Smooth muscle cell (in vitro differentiated cells): ENCODE results near the gene KPNA4. TPM values are rescaled to one million over a fixed set of nuclear protein-coding genes. Genes with fewer than 3 reads are reported as not detected.
A peak's percentile ranks its signal among the peaks of the same experiment; 100 is the strongest.
"Not testable (repeated sequence)": the region's sequence is repeated elsewhere in the genome, so short reads cannot be mapped to it uniquely, and the experiment has no call there.

Source experiments
- DNase-seq: peaks from one replicate; lab custom pipeline; 2025; ENCODE audit not compliant: unreplicated experiment; lab: John Stamatoyannopoulos, UW
- H2AFZ ChIP-seq: fragments of 200-600 bp; sonication (generic); 2 replicates; pipeline ENCODE4 v1.6.0; 2016; ENCODE audit warnings: antibody characterized with exemption, low read depth, mild to moderate bottlenecking
- H3F3A ChIP-seq: fragments of 200-600 bp; sonication (generic); 2 replicates; pipeline ENCODE4 v1.6.0; 2017; ENCODE audit warnings: antibody characterized with exemption, low read depth
- H3K27ac ChIP-seq: fragments of 200-600 bp; sonication (generic); 2 replicates; pipeline ENCODE4 v1.5.1; 2016; ENCODE audit warnings: low read depth, mild to moderate bottlenecking
- H3K27me3 ChIP-seq: fragments of 200-600 bp; sonication (generic); 2 replicates; pipeline ENCODE4 v1.6.1; 2016; ENCODE audit warnings: low read depth, mild to moderate bottlenecking
- H3K36me3 ChIP-seq: fragments of 200-600 bp; sonication (generic); 2 replicates; pipeline ENCODE4 v1.5.1; 2016; ENCODE audit warnings: low read depth
- H3K4me1 ChIP-seq: fragments of 200-600 bp; sonication (generic); 2 replicates; pipeline ENCODE4 v1.5.1; 2016; ENCODE audit warnings: low read depth
- H3K4me2 ChIP-seq: fragments of 200-600 bp; sonication (generic); 2 replicates; pipeline ENCODE4 v1.6.0; 2016; ENCODE audit warnings: mild to moderate bottlenecking
- H3K4me3 ChIP-seq: fragments of 200-600 bp; sonication (generic); 2 replicates; pipeline ENCODE4 v1.5.1; 2016; ENCODE audit warnings: mild to moderate bottlenecking
- H3K79me2 ChIP-seq: fragments of 200-600 bp; sonication (generic); 2 replicates; pipeline ENCODE4 v1.6.0; 2016; ENCODE audit warnings: low read depth, mild to moderate bottlenecking
- H3K9ac ChIP-seq: fragments of 200-600 bp; sonication (generic); 2 replicates; pipeline ENCODE4 v1.6.0; 2016; ENCODE audit warnings: low read depth
- H3K9me3 ChIP-seq: fragments of 200-600 bp; sonication (generic); replicated peaks from 2 replicates; pipeline ENCODE4 v1.5.1; 2016; ENCODE audit warnings: low read depth
- H4K20me1 ChIP-seq: fragments of 200-600 bp; sonication (generic); 2 replicates; pipeline ENCODE4 v1.6.0; 2016; ENCODE audit warnings: low read depth
- WGBS: methylation state at CpG from one replicate; pipeline ENCODE4 v1.1.7; 2016; ENCODE audit warnings: low lambda C conversion rate; 5-methylcytosine and 5-hydroxymethylcytosine counted together
- polyA plus RNA-seq: library from polyadenylated mRNA; unstranded; fragments of >200 nt; fragmentation: Nextera tagmentation; extraction: Ambion mirVana; gene quantifications from 2 replicates; pipeline ENCODE4 v1.2.1, GENCODE V29; 2016
- total RNA-seq: library from RNA; depleted of rRNA; stranded (reverse); fragments of >200 nt; gene quantifications from 2 replicates; pipeline ENCODE4 v1.2.3, GENCODE V29; 2014
- TF ChIP-seq, protein P1 (sequence below): fragments of 200-600 bp; sonication (generic); IDR thresholded peaks from 2 replicates; pipeline ENCODE4 v1.5.1; 2017; ENCODE audit warnings: borderline replicate concordance, mild to moderate bottlenecking, antibody characterized with exemption; ENCODE audit not compliant: insufficient read depth, poor library complexity, severe bottlenecking

The KPNA4 gene
- total and polyA plus RNA-seq, 2 experiments from 2014 or later = 12.4 to 34.1 TPM

DNA sequence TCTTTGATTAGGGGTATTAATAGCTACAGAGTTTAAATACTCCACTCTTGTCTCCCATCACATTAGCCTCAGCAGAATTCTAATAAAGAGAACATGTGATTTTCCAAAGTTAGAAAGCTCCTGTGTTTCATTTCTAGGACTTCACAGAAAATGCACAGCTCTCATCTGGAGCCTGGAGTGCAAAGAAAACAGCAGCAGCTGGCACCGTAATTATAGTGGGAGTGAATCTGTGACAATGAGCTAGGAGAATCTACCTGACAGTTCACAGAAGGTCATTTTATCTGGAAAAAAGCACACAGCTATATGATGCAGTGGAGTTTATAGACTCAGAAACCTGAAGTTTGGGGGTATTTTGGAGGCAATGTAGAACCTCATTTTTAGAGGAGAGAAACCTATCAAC lies 110.4 kb downstream of the KPNA4 start:
- no peak overlapping the region for H3K9ac ChIP-seq
- H3F3A ChIP-seq = no peaks in the 10 kb centered on the region
- H3K4me3 ChIP-seq = no peak overlapping the region
- no peak for DNase-seq
- no peaks in the 10 kb centered on the region for H3K4me1 ChIP-seq
- no peak overlapping the region for H2AFZ ChIP-seq
- WGBS = 100% methylated on average over 1 of the region's 1 CpG
- H3K79me2 ChIP-seq = no peaks in the 10 kb centered on the region
- TF ChIP-seq, protein P1, sequence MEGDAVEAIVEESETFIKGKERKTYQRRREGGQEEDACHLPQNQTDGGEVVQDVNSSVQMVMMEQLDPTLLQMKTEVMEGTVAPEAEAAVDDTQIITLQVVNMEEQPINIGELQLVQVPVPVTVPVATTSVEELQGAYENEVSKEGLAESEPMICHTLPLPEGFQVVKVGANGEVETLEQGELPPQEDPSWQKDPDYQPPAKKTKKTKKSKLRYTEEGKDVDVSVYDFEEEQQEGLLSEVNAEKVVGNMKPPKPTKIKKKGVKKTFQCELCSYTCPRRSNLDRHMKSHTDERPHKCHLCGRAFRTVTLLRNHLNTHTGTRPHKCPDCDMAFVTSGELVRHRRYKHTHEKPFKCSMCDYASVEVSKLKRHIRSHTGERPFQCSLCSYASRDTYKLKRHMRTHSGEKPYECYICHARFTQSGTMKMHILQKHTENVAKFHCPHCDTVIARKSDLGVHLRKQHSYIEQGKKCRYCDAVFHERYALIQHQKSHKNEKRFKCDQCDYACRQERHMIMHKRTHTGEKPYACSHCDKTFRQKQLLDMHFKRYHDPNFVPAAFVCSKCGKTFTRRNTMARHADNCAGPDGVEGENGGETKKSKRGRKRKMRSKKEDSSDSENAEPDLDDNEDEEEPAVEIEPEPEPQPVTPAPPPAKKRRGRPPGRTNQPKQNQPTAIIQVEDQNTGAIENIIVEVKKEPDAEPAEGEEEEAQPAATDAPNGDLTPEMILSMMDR = no peak
- H3K27ac ChIP-seq = no peak overlapping the region
- H3K36me3 ChIP-seq = no peaks in the 10 kb centered on the region
- H3K9me3 ChIP-seq = no peaks in the 10 kb centered on the region
- no peaks in the 10 kb centered on the region for H3K27me3 ChIP-seq
- H3K4me2 ChIP-seq = no peak overlapping the region
- H4K20me1 ChIP-seq = no peaks in the 10 kb centered on the region

DNA sequence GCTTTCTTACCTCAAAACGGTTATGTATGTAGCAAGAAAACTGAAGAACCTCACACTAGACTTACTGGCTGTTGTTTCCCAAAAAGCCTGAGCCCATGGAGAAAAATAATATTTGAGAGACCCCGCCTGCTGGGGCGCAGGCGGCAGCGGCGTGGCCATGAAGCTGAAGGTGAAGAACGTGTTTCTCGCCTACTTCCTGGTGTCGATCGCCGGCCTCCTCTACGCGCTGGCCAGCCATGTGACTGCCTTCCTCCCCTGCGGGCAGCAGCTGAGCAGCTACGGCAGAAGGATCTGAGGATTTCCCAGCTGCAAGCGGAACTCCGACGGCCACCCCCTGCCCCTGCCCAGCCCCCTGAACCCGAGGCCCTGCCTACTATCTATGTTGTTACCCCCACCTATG lies 113.1 kb downstream of the KPNA4 start:
- Histone ChIP-seq H3K79me2 (peaks cover 18% of the 10 kb centered on the region), H3K4me1 (peaks cover 14% of the 10 kb centered on the region)
- not testable (repeated sequence) for H2AFZ ChIP-seq, H3K4me2 ChIP-seq, H3K4me3 ChIP-seq, H3K27ac ChIP-seq, H3F3A ChIP-seq, H3K36me3 ChIP-seq, DNase-seq, H4K20me1 ChIP-seq, H3K9me3 ChIP-seq, H3K9ac ChIP-seq, H3K27me3 ChIP-seq
- WGBS = 93% methylated on average over 19 of the region's 19 CpGs

DNA sequence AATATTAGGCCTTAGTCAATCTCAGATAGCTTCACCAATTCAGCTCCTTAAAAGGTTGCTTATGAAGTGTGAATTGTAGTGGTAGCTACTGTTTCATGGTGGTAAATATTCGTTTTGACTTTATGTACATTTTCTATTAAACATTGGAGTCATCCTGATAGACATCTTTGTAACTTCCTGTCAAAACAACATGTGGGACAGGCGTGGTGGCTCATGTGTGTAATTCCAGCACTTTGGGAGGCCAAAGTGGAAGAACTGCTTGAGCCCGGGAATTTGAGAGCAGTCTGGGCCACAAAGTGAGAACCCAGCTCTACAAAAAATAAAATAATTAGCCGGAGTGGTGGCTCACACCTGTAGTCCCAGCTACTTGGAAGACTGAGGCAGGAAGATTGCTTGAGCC lies 113.8 kb downstream of the KPNA4 start:
- Histone ChIP-seq H3K36me3 (no peaks in the 10 kb centered on the region), H3K4me1 (peaks cover 19% of the 10 kb centered on the region), H3K4me3 (no peak overlapping the region), H4K20me1 (no peaks in the 10 kb centered on the region), H3K27me3 (no peaks in the 10 kb centered on the region), H3K79me2 (peaks cover 24% of the 10 kb centered on the region), H3K9me3 (no peaks in the 10 kb centered on the region), H3K27ac (no peak overlapping the region), H3K9ac (no peak overlapping the region), H3F3A (no peaks in the 10 kb centered on the region), H3K4me2 (no peak overlapping the region), H2AFZ (no peak overlapping the region)
- DNase-seq = no peak
- WGBS = 88% methylated on average over 4 of the region's 4 CpGs
- TF ChIP-seq, protein P1 = no peak

DNA sequence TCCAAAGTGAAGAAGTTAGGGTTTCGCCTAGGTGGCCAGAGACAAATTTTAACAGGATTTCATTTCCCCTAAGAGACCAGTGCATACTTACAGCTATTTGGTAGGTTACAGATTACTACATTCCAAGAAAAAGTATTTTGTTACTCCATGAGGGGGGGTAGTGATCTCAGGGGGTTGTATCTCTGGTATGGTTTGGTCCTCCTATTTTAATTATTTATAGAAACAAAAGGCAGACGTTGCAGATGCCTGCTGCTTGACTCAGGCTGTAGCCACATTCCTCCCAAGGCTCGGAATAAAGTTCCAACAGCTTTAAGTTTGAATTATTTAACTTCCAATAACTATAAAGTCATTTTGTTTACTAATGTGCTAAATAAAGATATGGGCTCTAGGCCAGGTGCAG lies 114.5 kb downstream of the KPNA4 start:
- H3K27ac ChIP-seq = peak overlapping the region; percentile 82
- TF ChIP-seq, protein P1 = no peak
- peak overlapping the region; percentile 67 for H3K4me3 ChIP-seq
- H3K27me3 ChIP-seq = no peaks in the 10 kb centered on the region
- peak overlapping the region; percentile 67 for H3K9ac ChIP-seq
- H3K79me2 ChIP-seq = peaks cover 32% of the 10 kb centered on the region
- no peaks in the 10 kb centered on the region for H4K20me1 ChIP-seq
- H3K36me3 ChIP-seq = no peaks in the 10 kb centered on the region
- WGBS = 37% methylated on average over 3 of the region's 3 CpGs
- H3K4me1 ChIP-seq = peaks cover 19% of the 10 kb centered on the region
- H3K9me3 ChIP-seq = no peaks in the 10 kb centered on the region
- peak overlapping the region; percentile 88 for H3K4me2 ChIP-seq
- H3F3A ChIP-seq = no peaks in the 10 kb centered on the region
- H2AFZ ChIP-seq = no peak overlapping the region
- DNase-seq = no peak
